PC-3 (cell line): ENCODE measurements around the gene ANKS6.

Source experiments
- EZH2 ChIP-seq: fragments of 300-600 bp; sonication (generic); IDR thresholded peaks from one replicate; pipeline ENCODE4 v1.6.1; 2017; ENCODE audit warnings: antibody characterized with exemption, mild to moderate bottlenecking, low read length; ENCODE audit not compliant: unreplicated experiment
- EZH2phosphoT487 ChIP-seq: fragments of 300-600 bp; sonication (generic); IDR thresholded peaks from 2 replicates; pipeline ENCODE4 v1.6.1; 2018; ENCODE audit warnings: mild to moderate bottlenecking, antibody characterized with exemption, low read length, borderline replicate concordance
- TF ChIP-seq, protein P1 (sequence below): fragments of 300-600 bp; sonication (generic); conservative IDR thresholded peaks from 2 replicates; pipeline ENCODE4 v1.5.1; 2017; ENCODE audit warnings: antibody characterized with exemption, low read depth, mild to moderate bottlenecking, low read length

DNA sequence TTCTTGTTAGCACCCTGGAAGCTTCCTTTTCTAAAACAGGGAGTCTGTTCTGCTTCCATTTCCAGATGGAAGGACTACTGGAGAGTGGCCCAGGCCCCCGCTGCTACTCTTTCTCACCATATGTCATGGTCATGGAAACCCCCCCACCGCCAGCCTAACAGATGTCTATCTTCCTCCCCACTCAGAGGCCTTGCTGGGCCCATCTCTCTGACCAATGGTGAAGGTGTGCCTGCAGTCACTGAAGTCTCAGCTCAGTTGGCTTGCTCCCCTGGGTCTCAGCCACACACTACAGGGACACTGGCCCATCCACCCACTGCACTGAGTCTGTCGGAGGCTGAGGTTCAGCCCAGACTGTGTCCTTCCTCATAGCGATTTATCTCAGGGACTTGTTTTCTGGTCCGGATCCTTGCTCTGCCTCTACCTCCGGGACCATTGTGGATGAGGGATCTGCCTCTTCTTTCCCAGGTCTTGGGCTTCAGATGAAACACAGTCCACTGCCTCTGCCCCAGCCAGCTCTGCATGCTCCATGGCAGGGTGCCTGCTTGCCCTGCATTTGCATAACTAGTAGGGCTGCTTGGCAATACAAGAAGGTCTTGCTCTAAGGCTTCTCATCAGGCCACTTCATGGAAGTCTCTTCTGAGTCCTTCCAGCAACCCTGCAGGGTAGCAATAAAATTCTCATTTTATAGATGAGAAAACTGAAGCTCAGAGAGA is 42.0 kb upstream of the ANKS6 start:
- TF ChIP-seq, protein P1, sequence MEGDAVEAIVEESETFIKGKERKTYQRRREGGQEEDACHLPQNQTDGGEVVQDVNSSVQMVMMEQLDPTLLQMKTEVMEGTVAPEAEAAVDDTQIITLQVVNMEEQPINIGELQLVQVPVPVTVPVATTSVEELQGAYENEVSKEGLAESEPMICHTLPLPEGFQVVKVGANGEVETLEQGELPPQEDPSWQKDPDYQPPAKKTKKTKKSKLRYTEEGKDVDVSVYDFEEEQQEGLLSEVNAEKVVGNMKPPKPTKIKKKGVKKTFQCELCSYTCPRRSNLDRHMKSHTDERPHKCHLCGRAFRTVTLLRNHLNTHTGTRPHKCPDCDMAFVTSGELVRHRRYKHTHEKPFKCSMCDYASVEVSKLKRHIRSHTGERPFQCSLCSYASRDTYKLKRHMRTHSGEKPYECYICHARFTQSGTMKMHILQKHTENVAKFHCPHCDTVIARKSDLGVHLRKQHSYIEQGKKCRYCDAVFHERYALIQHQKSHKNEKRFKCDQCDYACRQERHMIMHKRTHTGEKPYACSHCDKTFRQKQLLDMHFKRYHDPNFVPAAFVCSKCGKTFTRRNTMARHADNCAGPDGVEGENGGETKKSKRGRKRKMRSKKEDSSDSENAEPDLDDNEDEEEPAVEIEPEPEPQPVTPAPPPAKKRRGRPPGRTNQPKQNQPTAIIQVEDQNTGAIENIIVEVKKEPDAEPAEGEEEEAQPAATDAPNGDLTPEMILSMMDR, result no peak
- TF ChIP-seq EZH2 (no peak), EZH2phosphoT487 (no peak)
